Germinal center (tissue), 1 donor: Measurements from ENCODE around the gene PPP3CA.
A peak's percentile ranks its signal among the peaks of the same experiment; 100 is the strongest.

Experiments used
- DNase-seq: peaks from one replicate; pipeline ENCODE4 v3.0.0; 2012; ENCODE audit warnings: mixed read lengths, low spot score

The PPP3CA gene

DNA sequence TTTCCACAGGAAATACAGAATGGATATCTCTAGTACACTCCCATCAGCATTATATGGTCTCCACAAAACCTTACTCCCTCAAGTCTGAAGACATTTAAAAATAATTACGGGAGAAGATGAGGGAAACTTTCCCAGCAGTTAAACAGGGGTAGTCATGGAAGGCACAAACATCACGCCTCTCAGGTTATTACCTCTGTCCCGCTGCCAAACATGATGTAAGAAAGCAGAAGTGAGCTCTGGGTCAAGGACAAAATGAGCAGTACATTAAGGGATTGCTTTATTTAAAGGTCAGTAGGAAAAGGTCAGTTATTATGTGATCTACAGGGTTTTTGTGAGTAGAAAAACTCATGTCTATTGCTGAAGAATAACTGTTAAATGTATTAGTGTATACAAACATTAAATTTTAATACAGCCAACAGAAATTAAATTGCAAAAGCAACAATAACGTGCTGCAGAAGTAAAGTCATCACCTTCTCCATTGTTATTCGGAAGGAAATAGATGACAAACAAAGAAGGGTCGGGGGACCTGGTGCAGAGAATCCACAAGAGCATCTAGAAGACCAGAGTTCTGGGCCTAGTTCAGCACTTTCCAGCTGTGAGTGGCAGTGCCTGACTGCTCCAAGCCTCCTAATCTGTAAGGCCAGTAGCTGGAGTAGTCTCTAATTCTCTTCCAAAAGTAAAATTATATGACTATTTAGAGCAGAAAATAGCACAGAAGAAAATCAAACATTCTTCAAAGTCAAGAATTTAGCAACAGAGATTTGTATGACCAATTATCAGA lies 171.2 kb downstream of the PPP3CA start:
- no peak for DNase-seq

GRCh38 chr4:101174679-101175345 lies 172.5 kb downstream of the PPP3CA start:
- DNase-seq: no peak

GRCh38 chr4:101172369-101172768 lies 175.0 kb downstream of the PPP3CA start:
- no peak for DNase-seq

DNA sequence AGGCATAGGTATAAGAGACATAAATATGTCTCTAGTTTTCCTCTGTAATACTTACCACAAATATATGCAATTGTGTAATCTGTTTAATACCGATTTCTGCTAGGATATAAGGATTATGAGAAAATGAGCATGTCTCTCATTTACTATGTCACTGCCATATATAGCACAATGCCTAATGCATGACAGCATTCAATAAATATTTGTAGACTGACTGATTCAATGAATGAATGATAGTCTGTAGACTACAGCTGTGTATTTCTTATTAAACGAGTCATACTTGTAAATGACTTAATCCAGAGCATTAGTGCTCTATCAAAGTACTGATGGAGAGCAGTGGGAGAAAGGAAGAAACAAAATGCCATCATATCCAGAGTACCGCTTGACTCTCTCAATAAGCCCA lies 175.6 kb downstream of the PPP3CA start:
- DNase-seq: no peak

GRCh38 chr4:101169044-101170014 lies 178.0 kb downstream of the PPP3CA start:
- peak; percentile 51 for DNase-seq

GRCh38 chr4:101163936-101164335 lies 183.4 kb downstream of the PPP3CA start:
- no peak for DNase-seq

DNA sequence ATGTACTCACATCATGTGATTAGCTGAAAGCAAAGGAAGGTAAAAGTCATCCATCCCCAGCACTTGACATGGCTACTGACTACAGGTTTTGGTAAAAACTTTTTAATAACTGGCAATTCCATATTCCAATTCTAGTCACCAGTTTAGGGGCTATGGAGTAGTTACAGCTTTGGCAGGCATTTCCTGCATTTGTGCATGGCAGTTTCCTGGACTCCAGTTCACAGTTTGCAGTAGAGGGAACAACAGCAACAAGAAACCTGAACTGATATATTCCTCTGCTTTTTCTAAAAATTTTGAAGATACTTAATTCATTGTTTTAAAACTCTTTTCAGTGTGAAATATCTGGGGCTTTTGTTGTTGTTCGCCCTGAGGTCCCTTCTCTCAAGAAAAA lies 184.3 kb downstream of the PPP3CA start:
- DNase-seq: no peak

GRCh38 chr4:101160792-101161592 lies 186.3 kb downstream of the PPP3CA start:
- no peak for DNase-seq

DNA sequence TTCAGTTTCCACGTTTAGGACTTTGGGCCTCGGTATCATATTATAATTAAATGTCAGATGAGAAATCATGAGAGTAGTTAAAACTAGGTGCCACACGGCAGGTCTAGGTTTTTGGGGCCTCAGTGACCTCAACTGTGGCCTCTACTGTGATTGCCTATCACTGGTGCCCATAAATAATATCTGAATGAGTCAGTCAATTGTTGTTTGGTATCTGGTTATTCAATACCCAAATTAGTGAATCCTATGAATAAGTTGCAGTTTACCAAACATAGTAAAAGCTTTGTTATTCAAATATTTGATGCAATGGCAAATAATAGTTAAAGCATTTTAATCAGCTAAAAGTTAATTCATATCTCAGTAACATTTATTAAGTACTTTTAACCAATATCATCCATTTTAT lies 188.8 kb downstream of the PPP3CA start:
- DNase-seq: no peak

DNA sequence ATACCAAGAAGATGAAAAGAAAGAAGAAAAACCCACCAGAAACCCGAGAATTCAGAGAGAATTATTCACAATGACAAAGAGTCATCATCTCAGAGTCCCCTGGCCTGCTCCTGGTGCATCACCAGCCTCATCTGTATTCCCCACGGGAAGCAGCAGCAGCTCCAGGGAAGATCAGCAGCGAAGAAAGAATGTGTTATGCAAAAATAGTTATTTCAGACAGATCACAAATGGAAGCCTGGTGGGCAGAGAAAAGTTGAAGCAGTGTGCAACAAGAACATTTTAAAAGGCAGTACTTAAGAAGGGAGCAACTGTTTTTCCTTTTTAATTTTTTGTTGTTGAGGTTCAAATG lies 189.2 kb downstream of the PPP3CA start:
- DNase-seq: no peak

- no peak for DNase-seq
Measured at GRCh38 chr4:101157415-101158133, 189.8 kb downstream of the PPP3CA start.

- no peak for DNase-seq
Measured at GRCh38 chr4:101156619-101157310, 190.6 kb downstream of the PPP3CA start.

DNA sequence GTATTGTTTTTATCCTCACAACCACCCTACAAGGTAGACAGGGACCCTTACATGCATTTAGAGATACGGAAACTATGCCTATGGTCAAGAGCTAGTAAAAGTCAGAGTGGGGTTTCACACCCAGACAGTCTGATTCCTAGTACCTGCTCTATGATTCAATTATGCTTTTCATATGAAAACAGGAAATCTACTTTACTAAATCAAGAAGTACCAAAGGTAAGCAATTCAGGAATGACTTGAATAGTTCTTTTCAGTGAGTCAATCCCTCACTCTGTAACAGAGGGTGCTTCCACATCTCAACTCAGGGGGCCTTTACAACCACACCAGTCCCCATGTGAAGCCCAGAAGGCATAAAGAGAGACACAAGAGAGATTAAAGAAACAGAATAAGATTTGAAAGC lies 191.4 kb downstream of the PPP3CA start:
- DNase-seq: no peak

DNA sequence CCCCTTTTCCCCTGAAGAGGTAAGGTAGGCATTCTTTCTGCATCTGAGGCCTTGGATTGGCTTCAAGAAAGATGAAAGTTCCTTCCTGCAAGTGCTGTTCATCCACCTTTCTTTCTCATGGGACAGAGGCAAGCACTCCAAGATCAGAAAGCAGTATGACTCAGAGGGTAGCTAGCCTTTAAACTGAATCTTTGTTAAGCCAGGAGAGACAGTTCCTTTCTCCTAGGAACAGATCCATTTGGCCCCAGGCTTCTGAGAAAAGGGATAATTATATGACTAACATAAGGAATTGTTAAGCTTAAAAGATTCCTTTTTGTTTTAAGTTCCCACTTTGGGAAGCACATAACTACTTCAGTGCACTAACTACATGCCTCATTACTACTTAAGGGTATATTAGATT lies 192.0 kb downstream of the PPP3CA start:
- DNase-seq: no peak

DNA sequence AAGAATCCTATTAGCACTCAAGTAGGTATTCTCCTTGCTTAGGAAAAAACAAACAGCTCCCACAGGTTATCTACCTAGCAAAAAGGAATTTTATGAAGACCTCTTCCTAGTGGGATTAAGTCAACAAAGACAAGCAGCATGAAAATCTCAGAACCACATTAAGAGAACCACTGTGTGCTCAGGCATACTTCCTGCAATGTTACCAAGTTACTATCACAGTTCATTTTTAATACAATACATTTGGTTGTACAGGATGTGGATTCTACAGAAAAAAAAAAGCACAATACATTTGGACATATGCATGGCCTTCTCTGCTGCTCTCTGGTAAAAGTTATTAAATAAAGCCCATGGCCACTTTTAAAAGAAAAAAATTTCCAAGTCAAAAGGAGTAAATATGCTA lies 193.7 kb downstream of the PPP3CA start:
- no peak for DNase-seq

DNA sequence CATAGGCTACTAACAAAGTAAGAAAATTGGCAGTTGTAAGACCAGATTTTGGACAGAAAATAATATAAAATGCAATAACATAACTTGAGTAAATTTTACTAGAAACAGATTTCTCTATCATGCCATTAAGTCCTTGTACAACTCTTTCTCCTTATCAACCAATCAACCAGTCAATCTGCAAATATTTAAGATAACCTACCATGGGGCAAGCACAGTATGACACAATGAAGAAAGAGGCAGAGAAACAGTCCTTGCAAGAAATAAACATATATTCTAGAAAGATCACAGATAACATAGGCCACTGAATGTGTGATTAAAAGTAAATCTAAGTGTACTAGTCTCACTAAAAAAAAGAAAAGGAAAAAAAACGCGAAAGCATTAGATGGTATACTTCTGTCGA lies 194.8 kb downstream of the PPP3CA start:
- DNase-seq: no peak

DNA sequence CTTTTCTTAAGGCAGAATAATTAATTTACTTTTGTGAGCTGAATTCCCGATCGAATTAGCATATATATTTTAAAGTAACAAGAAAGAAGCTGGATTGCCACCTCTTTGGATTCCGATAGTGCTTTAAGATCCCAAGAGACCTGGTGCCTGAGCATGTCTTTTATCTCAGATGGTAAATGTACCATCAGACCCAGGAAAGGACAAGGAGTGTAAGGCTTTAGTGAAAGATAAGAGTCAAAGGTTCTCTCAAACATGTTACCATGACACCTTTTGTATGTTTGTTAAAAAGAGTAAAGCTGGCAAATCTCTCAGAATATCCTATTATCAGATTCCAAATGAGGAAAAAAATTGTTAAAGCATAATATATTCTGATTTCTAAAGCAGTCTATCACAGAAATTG lies 198.8 kb downstream of the PPP3CA start:
- no peak for DNase-seq

DNA sequence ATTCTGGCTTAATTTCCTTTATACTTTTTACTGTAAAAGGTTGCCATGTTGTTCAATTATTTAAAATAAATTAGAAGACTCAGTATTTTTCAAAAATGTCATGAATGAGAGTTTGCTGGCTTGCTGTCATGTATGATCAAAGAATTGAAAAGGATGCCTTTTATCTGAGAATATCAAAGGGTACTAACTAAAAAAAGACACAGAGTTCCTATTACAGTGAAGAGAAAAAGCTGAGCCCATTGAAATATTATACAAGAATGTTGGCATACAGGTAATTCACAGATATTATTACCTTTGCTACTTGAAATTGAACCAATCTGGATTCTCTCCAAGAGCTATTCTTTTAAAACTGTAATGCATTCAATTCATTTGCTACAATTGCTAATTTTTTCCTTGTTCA lies 200.0 kb downstream of the PPP3CA start:
- no peak for DNase-seq

- no peak for DNase-seq
Measured at GRCh38 chr4:101145021-101145420, 202.3 kb downstream of the PPP3CA start.

GRCh38 chr4:101142259-101142658 lies 205.1 kb downstream of the PPP3CA start:
- no peak for DNase-seq

DNA sequence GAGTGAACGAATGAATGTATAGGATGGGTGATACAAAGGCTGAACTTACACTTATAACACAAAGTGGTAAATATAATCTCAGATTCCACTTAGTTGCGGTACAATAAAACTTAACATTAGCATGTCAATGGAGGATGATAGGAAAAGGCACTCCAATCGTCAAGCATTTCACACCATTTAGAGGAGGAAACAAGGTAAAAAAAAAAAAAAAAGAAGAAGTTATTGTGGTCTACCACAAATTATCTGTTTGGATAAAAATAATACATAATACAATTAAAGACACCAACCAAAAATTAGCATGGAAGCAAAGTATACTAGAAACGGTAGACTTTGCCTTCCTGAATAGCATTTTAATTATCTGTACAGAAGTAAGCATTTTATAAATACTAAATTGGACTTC lies 205.5 kb downstream of the PPP3CA start:
- no peak for DNase-seq
